ENCODE measurements around the gene UST. TPM values are rescaled to one million over a fixed set of nuclear protein-coding genes. Genes with fewer than 3 reads are reported as not detected.

UST gene
- total RNA-seq, 2 experiments from 2014 or later, result 1.2 to 1.5 TPM

DNA sequence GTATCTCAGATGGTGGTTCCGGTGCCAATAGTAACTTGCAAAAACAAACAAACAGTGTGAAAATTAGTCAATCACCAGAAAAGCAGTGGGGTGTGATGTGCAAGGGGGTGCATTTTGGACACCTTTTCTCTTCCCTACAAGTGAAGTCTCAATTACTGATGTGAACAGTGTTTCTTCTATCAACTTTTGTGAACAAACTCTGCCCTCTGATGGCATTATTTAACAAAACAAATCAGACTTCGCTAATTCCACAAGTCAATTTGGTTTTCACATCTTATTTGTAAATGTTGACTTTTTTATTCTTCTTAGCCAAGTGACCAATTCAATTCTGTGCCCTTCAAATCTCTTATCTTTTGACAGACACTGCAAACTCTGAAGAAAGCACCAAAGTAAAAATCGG lies 212.2 kb downstream of the UST start:
- Mint-ChIP-seq H3K9me3 (no peaks in the 10 kb centered on the region), H3K4me3 (no peak overlapping the region), H3K4me1 (ENCODE audit: low read depth) (no peaks in the 10 kb centered on the region), H3K27me3 (no peaks in the 10 kb centered on the region), H3K27ac (no peak overlapping the region), H3K36me3 (ENCODE audit: low read depth) (no peaks in the 10 kb centered on the region)
- ChIA-PET CTCF (interaction anchor here (1.1 kb wide), 1 partner anchor 381 kb away, joined by 4 read pairs; no protein-coding TSS in a partner anchor), POLR2A (no interaction called here)
- no peak for TF ChIP-seq CTCF (IDR thresholded peaks at IDR 0.05)
- intact Hi-C loops (cut with micrococcal nuclease), result no loop called here
- DNase-seq, result no peak
- no peak for ATAC-seq

- intact Hi-C loops (cut with micrococcal nuclease), result no loop called here
- ChIA-PET CTCF (no interaction called here), POLR2A (no interaction called here)
- no peaks in the 10 kb centered on the region for H3K27me3 Mint-ChIP-seq
- no peak overlapping the region for H3K27ac Mint-ChIP-seq
- no peaks in the 10 kb centered on the region for H3K36me3 Mint-ChIP-seq (ENCODE audit: low read depth)
- TF ChIP-seq CTCF (IDR thresholded peaks at IDR 0.05), result no peak
- no peak overlapping the region for H3K4me3 Mint-ChIP-seq
- no peak for DNase-seq
- H3K9me3 Mint-ChIP-seq, result no peaks in the 10 kb centered on the region
- no peak for ATAC-seq
- H3K4me1 Mint-ChIP-seq (ENCODE audit: low read depth), result no peaks in the 10 kb centered on the region
These were observed 212.7 kb downstream of the UST start for GRCh38 chr6:148959501-148959900.

DNA sequence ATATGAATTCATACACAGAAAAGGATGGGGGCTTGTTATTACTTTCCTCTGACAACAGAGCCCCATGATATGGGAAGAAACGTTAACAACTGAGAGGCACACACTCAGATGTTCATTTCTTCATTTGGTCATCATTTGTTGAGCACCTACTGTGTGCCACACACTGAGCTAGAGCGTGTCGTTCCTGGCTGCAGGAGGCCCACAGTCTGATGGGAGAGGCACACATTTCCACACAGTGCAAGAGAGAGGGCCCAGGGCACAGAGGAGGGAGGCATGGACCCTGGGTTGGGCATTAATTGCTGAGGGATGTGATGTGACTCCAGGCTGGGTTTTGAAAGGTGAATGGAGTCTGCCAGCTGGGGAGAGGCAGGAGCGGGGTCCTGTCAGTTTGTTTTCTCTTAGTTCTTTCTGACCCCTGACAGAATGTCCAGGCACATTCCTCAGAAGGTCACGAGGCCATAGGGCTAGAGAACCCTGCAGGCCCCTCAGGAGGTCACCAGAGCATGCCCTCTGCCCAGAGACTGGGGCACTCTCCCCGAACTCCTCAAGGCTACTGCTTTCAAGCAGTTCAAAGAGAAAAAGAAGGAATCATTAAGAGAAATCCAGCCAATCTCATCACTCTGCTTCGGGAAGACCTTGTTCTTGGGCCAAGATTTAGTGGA lies 216.2 kb downstream of the UST start:
- H3K4me1 Mint-ChIP-seq (ENCODE audit: low read depth), result no peaks in the 10 kb centered on the region

DNA sequence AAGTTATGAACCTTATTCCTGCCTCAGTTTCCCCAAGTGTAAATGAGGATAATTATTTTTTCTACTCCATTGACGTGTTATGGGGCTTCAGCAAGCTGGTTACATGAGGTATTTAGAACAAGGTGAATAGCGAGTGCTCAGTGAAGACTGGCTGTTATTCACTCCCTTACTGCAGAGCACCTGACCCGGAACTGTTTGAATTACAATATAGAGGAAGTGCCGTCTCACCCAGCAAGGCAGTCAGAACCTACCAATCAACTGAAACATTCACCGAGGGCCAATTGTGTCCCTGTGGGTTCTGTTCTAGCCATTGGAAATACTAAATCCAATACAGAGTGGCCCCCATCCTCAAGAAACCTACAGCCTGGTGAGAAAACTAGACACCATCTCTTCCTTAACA lies 216.9 kb downstream of the UST start:
- H3K27me3 Mint-ChIP-seq, result no peaks in the 10 kb centered on the region
- no peaks in the 10 kb centered on the region for H3K9me3 Mint-ChIP-seq
- DNase-seq (no peak), ATAC-seq (no peak)
- no peak overlapping the region for H3K4me3 Mint-ChIP-seq
- H3K36me3 Mint-ChIP-seq (ENCODE audit: low read depth), result no peaks in the 10 kb centered on the region
- no peak overlapping the region for H3K27ac Mint-ChIP-seq
- ChIA-PET CTCF (no interaction called here), POLR2A (no interaction called here)
- no peaks in the 10 kb centered on the region for H3K4me1 Mint-ChIP-seq (ENCODE audit: low read depth)
- intact Hi-C loops (cut with micrococcal nuclease), result no loop called here
- TF ChIP-seq CTCF (IDR thresholded peaks at IDR 0.05), result no peak

More for the DNA sequence above, 216.2 kb downstream of the UST start:
- no peak for TF ChIP-seq CTCF (IDR thresholded peaks at IDR 0.05)
- ChIA-PET POLR2A (no interaction called here), CTCF (no interaction called here)
- Mint-ChIP-seq H3K27me3 (no peaks in the 10 kb centered on the region), H3K9me3 (no peaks in the 10 kb centered on the region), H3K27ac (no peak overlapping the region), H3K36me3 (ENCODE audit: low read depth) (no peaks in the 10 kb centered on the region), H3K4me3 (no peak overlapping the region)
- intact Hi-C loops (cut with micrococcal nuclease), result no loop called here
- ATAC-seq (no peak), DNase-seq (no peak)

GRCh38 chr6:148964467-148964866 lies 217.6 kb downstream of the UST start:
- ChIA-PET POLR2A (no interaction called here), CTCF (no interaction called here)
- Mint-ChIP-seq H3K36me3 (ENCODE audit: low read depth) (no peaks in the 10 kb centered on the region), H3K27me3 (no peaks in the 10 kb centered on the region), H3K9me3 (no peaks in the 10 kb centered on the region), H3K4me1 (ENCODE audit: low read depth) (no peaks in the 10 kb centered on the region), H3K27ac (no peak overlapping the region), H3K4me3 (no peak overlapping the region)
- no peak for TF ChIP-seq CTCF (IDR thresholded peaks at IDR 0.05)
- DNase-seq (no peak), ATAC-seq (no peak)
- intact Hi-C loops (cut with micrococcal nuclease), result no loop called here

Data from activated CD8-positive, alpha-beta T cell treated with anti-CD3 and anti-CD28 coated beads for 36 hours (primary cell).